ENCODE measurements around the gene GSTM1. TPM values are rescaled to one million over a fixed set of nuclear protein-coding genes. Genes with fewer than 3 reads are reported as not detected.

The GSTM1 gene
- total and polyA plus RNA-seq, 2 donors (not counting 1 experiment from before 2014, with no cell fraction given): 38.0 TPM; not detected in 1

Other genes with a start within 250 kb of the GSTM1 start
- 0.26 and 1.7 TPM in 2 replicates for gene SYPL2, start 221.3 kb upstream of the GSTM1 start, total RNA-seq
- 1.8 and 1.9 TPM in 2 replicates for gene SYPL2, start 221.3 kb upstream of the GSTM1 start, polyA plus RNA-seq
- gene ATXN7L2, start 203.9 kb upstream of the GSTM1 start, total RNA-seq: 1.5 and 2.0 TPM in 2 replicates
- gene ATXN7L2, start 203.9 kb upstream of the GSTM1 start, polyA plus RNA-seq: 0.86 and 1.6 TPM in 2 replicates
- 5.1 and 6.6 TPM in 2 replicates for gene CYB561D1, start 193.7 kb upstream of the GSTM1 start, total RNA-seq
- 4.7 and 5.1 TPM in 2 replicates for gene CYB561D1, start 193.7 kb upstream of the GSTM1 start, polyA plus RNA-seq
- 1.8 and 2.5 TPM in 2 replicates for gene AMIGO1, start 178.1 kb upstream of the GSTM1 start, total RNA-seq
- 0.40 and 0.57 TPM in 2 replicates for gene AMIGO1, start 178.1 kb upstream of the GSTM1 start, polyA plus RNA-seq
- 0.26 TPM in 1 of 2 replicates, not detected in the other for gene GPR61, start 147.9 kb upstream of the GSTM1 start, total RNA-seq
- gene GPR61, start 147.9 kb upstream of the GSTM1 start, polyA plus RNA-seq: 0.01 TPM in 1 of 2 replicates, not detected in the other
- gene GNAI3, start 139.2 kb upstream of the GSTM1 start, total RNA-seq: 10.3 and 11.4 TPM in 2 replicates
- 12.9 and 14.4 TPM in 2 replicates for gene GNAI3, start 139.2 kb upstream of the GSTM1 start, polyA plus RNA-seq
- under 0.01 and 0.17 TPM in 2 replicates for gene GNAT2, start 68.2 kb upstream of the GSTM1 start, total RNA-seq
- gene GNAT2, start 68.2 kb upstream of the GSTM1 start, polyA plus RNA-seq: 0.22 and 0.35 TPM in 2 replicates
- gene AMPD2, start 68.0 kb upstream of the GSTM1 start, total RNA-seq: 40.6 and 51.9 TPM in 2 replicates
- 23.0 and 31.1 TPM in 2 replicates for gene AMPD2, start 68.0 kb upstream of the GSTM1 start, polyA plus RNA-seq
- gene GSTM4, start 31.7 kb upstream of the GSTM1 start, total RNA-seq: 10.5 and 17.7 TPM in 2 replicates
- gene GSTM4, start 31.7 kb upstream of the GSTM1 start, polyA plus RNA-seq: 30.5 and 30.8 TPM in 2 replicates
- 21.1 and 28.2 TPM in 2 replicates for gene GSTM2, start 19.8 kb upstream of the GSTM1 start, total RNA-seq
- gene GSTM2, start 19.8 kb upstream of the GSTM1 start, polyA plus RNA-seq: 67.7 and 71.1 TPM in 2 replicates
- gene GSTM5, start 24.4 kb downstream of the GSTM1 start, total RNA-seq: 16.4 and 21.6 TPM in 2 replicates
- 6.1 and 7.5 TPM in 2 replicates for gene GSTM5, start 24.4 kb downstream of the GSTM1 start, polyA plus RNA-seq
- 37.0 and 51.4 TPM in 2 replicates for gene GSTM3, start 53.2 kb downstream of the GSTM1 start, total RNA-seq
- gene GSTM3, start 53.2 kb downstream of the GSTM1 start, polyA plus RNA-seq: 90.0 and 207 TPM in 2 replicates
- gene EPS8L3, start 76.1 kb downstream of the GSTM1 start, total RNA-seq: not detected in 2 replicates
- gene EPS8L3, start 76.1 kb downstream of the GSTM1 start, polyA plus RNA-seq: not detected in 2 replicates
- 29.0 and 48.9 TPM in 2 replicates for gene CSF1, start 223.0 kb downstream of the GSTM1 start, total RNA-seq
- 28.6 and 40.4 TPM in 2 replicates for gene CSF1, start 223.0 kb downstream of the GSTM1 start, polyA plus RNA-seq

All from fibroblast of lung (primary cell).